Mucosa of rectum (tissue), 2 donors: Measurements from ENCODE around the gene ACLY.
A peak's percentile ranks its signal among the peaks of the same experiment; 100 is the strongest.

Source experiments
- H3K27ac ChIP-seq, 2 donors: one replicate each; pipeline ENCODE4 v1.7.0; 2013; ENCODE audit warnings: inconsistent platforms in 2 of 2, low read depth in 2 of 2, low read length in 2 of 2
- H3K27me3 ChIP-seq, 2 donors: one replicate each; pipeline ENCODE4 v1.7.0; 2013; ENCODE audit warnings: low read length in 2 of 2; ENCODE audit not compliant: control insufficient read depth in 2 of 2, insufficient read depth in 2 of 2
- H3K36me3 ChIP-seq, 2 donors: one replicate each; pipeline ENCODE4 v1.7.0; 2013; ENCODE audit warnings: low read length in 2 of 2; ENCODE audit not compliant: control insufficient read depth in 2 of 2, insufficient read depth in 2 of 2
- H3K4me1 ChIP-seq, 2 donors: one replicate each; pipeline ENCODE4 v1.7.0; 2013; ENCODE audit warnings: low read length in 2 of 2, mild to moderate bottlenecking in 1 of 2; ENCODE audit not compliant: control insufficient read depth in 2 of 2, insufficient read depth in 2 of 2
- H3K4me3 ChIP-seq, 2 donors: one replicate each; pipeline ENCODE4 v1.7.0; 2013; ENCODE audit warnings: low read length in 2 of 2
- H3K9ac ChIP-seq, 2 donors: one replicate each; pipeline ENCODE4 v1.7.0; 2013; ENCODE audit warnings: low read length in 2 of 2, low read depth in 1 of 2, mild to moderate bottlenecking in 1 of 2
- H3K9me3 ChIP-seq, 2 donors: one replicate each; pipeline ENCODE4 v1.7.0; 2013; ENCODE audit warnings: low read length in 2 of 2; ENCODE audit not compliant: control insufficient read depth in 2 of 2
- donor health status: healthy.
- donor health status: Normal muscosa, but diverticular disease.

Gene ACLY

DNA sequence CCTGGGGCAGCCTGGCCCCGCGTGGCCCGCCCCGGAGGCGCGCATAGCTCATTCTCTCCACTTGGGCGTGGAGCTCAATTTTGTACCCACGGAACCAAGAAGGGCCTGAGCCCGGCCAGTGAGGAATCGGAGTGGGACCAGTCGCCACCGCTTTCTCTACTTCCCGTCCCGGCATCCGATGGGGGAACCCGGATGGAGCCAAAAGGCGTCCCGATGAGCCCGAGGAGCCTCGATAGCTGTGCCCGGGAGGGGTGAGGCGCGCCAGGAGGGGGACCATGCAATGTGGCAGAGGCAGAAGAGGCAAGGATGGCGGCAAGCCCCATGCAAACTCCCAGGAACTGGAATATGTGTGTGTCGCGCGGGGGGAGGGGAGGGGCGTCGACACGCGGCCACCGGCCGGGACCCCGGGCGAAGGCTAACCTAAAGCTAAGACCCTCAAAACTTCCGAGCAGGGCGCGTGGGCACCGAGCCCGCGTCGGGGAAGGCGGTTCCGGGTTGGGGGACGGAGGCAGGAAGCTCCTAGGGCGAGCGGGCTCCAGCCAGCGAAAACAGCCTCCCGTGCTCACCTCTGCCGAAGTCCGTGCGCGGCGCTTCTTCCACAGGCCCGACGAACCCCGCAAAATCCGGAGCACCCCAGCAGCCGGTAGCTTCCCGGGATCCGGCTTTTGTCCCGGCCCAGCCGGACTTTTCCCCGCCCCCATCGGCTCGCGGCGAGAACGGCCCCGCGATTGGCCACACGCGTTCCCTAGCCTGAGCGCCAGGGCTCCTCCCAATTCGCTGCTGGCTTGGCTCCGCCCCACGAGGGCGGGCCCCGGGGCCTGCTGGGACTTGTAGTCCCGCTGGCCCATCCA is at the start of gene ACLY:
ACLY (minus strand) TSS at position 638 of the 851 bp plus-strand sequence. CDS start 5,078 bp downstream, outside the sequence.
- H3K4me3 ChIP-seq = peak within 1 kb of the TSS; percentile 91 to 99
- H3K9ac ChIP-seq = peak within 1 kb of the TSS; percentile 85
- peaks cover 18 to 28% of the 10 kb centered on the region in 2 donors for H3K4me1 ChIP-seq
- peak within 1 kb of the TSS; percentile 77 to 88 for H3K27ac ChIP-seq
- H3K27me3 ChIP-seq = no peaks in the 10 kb centered on the region
- no peaks in the 10 kb centered on the region for H3K9me3 ChIP-seq
- H3K36me3 ChIP-seq = peaks cover 0 to 1% of the 10 kb centered on the region in 2 donors

DNA sequence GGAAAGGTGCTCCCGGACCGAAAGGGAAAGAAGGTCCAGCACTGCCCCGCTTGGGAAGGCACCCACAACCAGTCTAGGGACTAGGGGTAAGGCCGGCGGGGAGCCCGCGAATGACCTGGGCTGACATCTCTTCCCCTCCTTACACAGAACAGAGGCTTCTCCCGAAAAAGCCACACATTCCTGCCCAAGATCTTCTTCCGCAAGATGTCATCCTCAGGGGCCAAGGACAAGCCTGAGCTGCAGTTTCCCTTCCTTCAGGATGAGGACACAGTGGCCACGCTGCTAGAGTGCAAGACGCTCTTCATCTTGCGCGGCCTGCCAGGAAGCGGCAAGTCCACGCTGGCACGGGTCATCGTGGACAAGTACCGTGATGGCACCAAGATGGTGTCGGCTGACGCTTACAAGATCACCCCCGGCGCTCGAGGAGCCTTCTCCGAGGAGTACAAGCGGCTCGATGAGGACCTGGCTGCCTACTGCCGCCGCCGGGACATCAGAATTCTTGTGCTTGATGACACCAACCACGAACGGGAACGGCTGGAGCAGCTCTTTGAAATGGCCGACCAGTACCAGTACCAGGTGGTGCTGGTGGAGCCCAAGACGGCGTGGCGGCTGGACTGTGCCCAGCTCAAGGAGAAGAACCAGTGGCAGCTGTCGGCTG is 49.3 kb upstream of the ACLY start:
- peak overlapping the region; percentile 75 to 76 for H3K4me3 ChIP-seq

DNA sequence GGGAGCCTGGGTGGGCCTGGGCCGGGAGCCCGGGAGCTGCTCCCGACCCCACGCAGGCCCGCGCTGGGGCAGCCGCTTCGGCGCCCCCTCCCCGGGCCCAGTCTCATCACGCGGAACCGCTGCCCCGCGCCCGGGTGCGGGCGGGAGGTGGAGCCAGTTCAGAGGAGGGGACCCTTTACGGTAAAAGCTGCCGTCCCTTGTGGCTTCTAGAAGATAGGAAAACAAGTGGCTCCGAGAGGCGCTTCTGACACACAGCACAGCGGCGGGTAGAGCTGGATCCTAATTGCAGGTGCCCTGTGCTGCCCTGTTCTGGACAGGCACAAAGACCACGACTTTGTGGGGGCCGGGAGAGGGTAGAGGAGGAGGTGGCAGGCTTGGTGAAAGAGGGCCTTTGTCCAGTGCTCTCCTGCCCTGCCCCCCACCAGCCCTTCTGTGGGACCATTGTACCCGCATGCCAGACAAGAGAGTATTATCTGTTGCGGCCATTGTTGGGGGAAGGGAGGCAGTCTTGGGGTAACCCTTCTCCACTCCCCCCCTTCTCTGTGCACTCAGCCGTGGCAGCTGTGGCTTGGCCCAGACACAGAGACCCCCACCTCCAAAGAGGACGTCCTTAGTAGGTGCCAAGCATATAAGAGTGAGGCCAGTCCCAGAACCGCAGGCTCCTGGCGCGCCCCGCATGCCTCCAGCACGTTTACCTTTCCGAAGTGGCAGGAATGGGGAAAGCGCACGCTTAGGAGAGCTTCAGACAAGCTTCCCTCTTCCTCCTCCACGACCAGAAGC is 48.6 kb upstream of the ACLY start:
- H3K36me3 ChIP-seq = peaks cover 18 to 25% of the 10 kb centered on the region in 2 donors
- H3K27me3 ChIP-seq = no peaks in the 10 kb centered on the region
- peak overlapping the region; percentile 75 to 76 for H3K4me3 ChIP-seq
- H3K9me3 ChIP-seq = no peaks in the 10 kb centered on the region
- H3K27ac ChIP-seq = peak overlapping the region; percentile 75 to 79
- peaks cover 12 to 14% of the 10 kb centered on the region in 2 donors for H3K4me1 ChIP-seq
- peak overlapping the region; percentile 77 to 88 for H3K9ac ChIP-seq

More for the DNA sequence above, 49.3 kb upstream of the ACLY start:
- H3K36me3 ChIP-seq = peaks cover 26 to 32% of the 10 kb centered on the region in 2 donors
- peak overlapping the region in 1 of 2 donors; percentile 79 for H3K27ac ChIP-seq
- H3K4me1 ChIP-seq = peaks cover 12 to 14% of the 10 kb centered on the region in 2 donors
- H3K9me3 ChIP-seq = no peaks in the 10 kb centered on the region
- peak overlapping the region in 1 of 2 donors; percentile 88 for H3K9ac ChIP-seq
- no peaks in the 10 kb centered on the region for H3K27me3 ChIP-seq

DNA sequence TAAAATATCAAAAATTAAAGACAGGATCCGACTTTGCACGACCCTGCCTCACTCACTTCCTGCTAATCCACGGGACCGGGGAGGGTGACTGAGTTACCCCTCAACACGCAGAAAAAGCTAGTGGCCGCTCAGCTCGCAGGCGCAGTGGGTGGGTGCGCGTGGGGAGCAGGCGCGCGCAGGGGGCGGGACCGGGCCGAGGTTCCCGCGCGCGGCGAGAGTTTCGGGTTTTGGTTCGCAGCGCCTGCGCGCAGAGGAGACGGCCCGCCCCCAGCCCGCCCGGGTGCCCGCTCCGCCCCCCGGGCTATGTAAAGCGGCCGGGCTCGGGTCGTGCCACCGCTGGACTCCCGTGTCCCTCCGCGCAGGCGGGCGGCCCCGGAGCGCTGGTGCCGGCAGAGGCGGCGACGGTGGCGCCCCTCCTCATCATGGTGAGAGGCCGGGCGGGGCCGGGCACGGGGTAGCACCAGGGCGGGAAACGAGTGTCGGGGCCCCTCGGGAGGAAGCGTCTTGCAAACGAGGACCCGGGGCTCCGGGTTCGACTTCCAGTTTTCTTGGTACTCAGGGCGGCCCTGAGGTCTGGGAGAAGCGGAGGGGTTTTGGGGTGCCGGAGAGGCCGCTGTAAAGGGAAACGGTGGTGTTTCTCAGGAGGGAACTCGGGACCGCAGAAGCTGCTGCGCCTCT is 47.9 kb upstream of the ACLY start, which contains the start of gene CNP:
CNP (plus strand) TSS at position 333 of the 678 bp plus-strand sequence; CDS start at position 423, 90 bp downstream.
- no peaks in the 10 kb centered on the region for H3K27me3 ChIP-seq
- peak within 1 kb of the TSS; percentile 77 to 88 for H3K9ac ChIP-seq
- H3K4me1 ChIP-seq = peaks cover 12 to 14% of the 10 kb centered on the region in 2 donors
- H3K4me3 ChIP-seq = peak within 1 kb of the TSS; percentile 75 to 76
- H3K27ac ChIP-seq = peak within 1 kb of the TSS; percentile 79
- H3K9me3 ChIP-seq = no peaks in the 10 kb centered on the region
- peaks cover 11 to 20% of the 10 kb centered on the region in 2 donors for H3K36me3 ChIP-seq

DNA sequence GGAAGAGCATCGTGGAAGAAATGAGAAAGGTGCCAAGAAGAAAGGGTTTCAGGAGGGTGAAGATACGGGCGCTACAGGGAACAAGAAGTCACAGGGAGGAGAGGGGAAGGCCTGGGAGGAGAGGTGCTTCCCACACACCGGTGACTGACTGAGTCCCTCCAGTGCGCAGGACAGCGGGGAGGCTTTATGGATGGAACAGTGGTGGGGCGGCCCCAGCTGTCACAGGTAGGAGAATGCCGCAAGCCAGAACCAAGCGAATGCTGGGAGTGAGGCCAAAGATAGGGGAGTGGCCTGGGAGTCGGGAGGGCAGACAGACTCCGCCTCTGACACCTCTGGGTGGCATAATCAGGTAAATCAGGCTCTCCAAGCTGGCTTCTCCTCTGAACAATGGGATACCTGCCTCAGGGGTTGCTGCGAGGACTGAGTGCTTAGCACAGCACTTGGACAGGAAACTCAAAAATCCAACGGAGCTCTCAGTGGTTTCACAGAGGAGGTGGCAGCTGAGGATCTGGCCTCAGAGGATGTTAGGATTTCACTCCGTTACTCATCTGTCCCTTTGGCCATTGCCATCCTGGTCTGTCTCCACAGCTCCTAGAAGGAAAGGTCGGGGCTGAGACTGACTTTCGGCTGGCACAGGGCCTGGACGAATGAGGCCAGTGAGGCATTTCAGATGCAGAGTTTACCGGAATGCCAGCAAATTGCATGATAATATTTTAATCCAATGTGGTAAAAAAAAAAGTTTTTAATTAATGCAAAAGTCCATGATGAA is 47.1 kb upstream of the ACLY start:
- H3K4me1 ChIP-seq = peaks cover 12 to 14% of the 10 kb centered on the region in 2 donors
- peak overlapping the region; percentile 79 for H3K27ac ChIP-seq
- no peaks in the 10 kb centered on the region for H3K9me3 ChIP-seq
- H3K36me3 ChIP-seq = peaks cover 9 to 16% of the 10 kb centered on the region in 2 donors
- H3K9ac ChIP-seq = peak overlapping the region; percentile 69 to 88
- H3K27me3 ChIP-seq = no peaks in the 10 kb centered on the region
- peak overlapping the region; percentile 70 to 76 for H3K4me3 ChIP-seq

DNA sequence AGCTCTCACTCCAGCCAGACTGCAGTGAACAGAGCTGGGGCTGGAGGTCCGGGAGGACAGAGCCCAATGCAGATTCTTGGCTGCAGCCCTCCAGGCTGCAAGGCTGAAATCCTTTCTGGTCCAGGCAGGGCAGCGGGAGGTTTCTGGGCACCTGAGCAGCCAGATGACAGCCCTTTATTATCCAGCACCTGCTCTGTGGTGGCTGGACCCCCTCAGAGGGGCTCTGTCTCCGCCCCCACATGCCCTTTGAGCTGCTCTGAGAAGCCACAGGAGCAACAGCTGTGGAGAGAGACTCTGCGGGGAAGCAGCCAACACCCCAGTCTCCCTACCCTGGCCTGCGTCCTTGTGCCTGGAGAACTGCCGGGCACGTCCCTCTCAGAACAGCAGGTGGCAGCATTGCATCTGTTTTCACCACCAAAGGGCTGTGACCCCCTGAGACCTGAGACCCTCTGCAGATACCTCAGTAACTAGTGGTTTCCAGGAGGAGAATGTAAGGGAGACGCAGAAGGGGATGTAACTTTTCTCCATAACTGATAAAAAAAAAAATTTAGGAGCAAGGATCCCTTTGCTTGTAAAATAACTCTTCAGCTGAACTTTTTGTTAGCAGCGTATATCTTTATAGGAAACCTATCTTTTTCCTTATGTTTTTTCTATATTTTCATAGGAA is 44.1 kb upstream of the ACLY start:
- no peak overlapping the region for H3K9ac ChIP-seq
- no peaks in the 10 kb centered on the region for H3K9me3 ChIP-seq
- no peak overlapping the region for H3K4me3 ChIP-seq
- peaks cover 12 to 14% of the 10 kb centered on the region in 2 donors for H3K4me1 ChIP-seq
- H3K27ac ChIP-seq = no peak overlapping the region
- no peaks in the 10 kb centered on the region for H3K27me3 ChIP-seq
- H3K36me3 ChIP-seq = no peaks in the 10 kb centered on the region

DNA sequence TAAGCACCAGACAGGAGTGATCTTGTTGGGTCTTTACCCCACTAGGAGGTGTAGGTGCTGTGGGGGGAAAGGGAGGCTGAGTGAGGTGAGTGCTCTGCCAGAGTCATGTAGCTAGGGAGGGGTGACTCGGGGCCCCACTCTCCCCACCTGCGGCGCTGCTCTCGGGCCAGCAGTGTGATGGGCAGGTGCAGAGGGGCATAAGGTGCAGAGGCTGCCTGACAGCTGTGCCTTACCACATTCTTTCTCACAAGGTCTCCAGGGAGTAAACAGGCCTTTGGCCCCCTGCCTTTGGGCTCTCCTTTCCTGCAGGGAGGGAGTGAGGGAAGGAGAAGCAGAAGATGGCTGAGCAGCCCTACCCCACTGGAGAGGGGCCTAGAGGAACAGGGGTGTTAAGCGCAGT is 43.4 kb upstream of the ACLY start:
- no peak overlapping the region for H3K9ac ChIP-seq
- no peak overlapping the region for H3K4me3 ChIP-seq
- H3K4me1 ChIP-seq = peaks cover 7 to 15% of the 10 kb centered on the region in 2 donors
- H3K36me3 ChIP-seq = no peaks in the 10 kb centered on the region
- H3K27ac ChIP-seq = no peak overlapping the region
- H3K9me3 ChIP-seq = no peaks in the 10 kb centered on the region
- H3K27me3 ChIP-seq = no peaks in the 10 kb centered on the region

DNA sequence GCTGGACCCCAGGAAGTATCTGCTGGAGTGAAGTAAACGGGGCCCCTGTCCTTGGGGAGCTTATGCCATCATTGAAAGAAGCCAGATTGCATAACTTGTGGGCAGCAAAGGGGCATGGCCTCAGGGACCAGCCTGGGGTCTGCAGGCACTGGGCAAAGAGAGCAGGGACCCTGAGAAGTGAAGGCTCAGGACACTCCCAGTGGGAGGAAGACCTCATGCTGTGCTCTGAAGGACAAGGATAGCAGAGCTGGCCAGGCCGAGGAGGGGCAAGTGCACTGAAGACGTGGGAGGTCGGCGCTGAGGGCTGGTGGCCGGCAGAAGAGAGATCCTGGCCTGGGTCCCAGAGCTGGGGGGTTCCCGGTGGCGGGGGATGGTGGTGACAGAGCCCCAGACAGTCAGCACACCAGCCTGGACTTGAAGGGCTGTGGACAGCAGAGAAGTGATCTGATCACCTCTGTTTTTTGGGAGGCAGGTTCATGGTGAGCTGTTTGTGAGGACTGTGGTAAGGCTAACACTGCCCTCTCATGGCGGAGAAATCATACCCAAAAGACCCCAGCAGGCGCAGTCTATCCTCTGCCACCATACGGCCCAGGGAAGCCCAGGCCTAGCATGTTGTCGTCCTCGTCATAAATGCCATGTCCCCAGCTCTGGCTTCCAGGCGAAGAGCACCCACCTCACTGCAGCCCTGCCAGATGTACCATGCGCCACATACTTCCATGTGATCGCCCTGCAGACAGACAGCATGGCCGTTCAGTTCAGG is 40.8 kb upstream of the ACLY start:
- Histone ChIP-seq H3K4me1 (peaks cover 2 to 8% of the 10 kb centered on the region in 2 donors), H3K9me3 (no peaks in the 10 kb centered on the region), H3K36me3 (no peaks in the 10 kb centered on the region), H3K4me3 (no peak overlapping the region), H3K9ac (no peak overlapping the region), H3K27ac (no peak overlapping the region), H3K27me3 (no peaks in the 10 kb centered on the region)
